HL-60 (cell line): ENCODE data around the gene POM121.
"Not testable (repeated sequence)": the region's sequence is repeated elsewhere in the genome, so short reads cannot be mapped to it uniquely, and the experiment has no call there.

ENCODE experiments used
- CTCF ChIP-seq: IDR thresholded peaks from one replicate; pipeline ENCODE4 v1.5.1; 2011; ENCODE audit warnings: low read length, control low read depth, inconsistent platforms; ENCODE audit not compliant: insufficient read depth
- GABPA ChIP-seq: IDR thresholded peaks from 2 replicates; pipeline ENCODE4 v1.6.1; 2012; ENCODE audit warnings: low read depth
- POLR2AphosphoS5 ChIP-seq: IDR thresholded peaks from 2 replicates; pipeline ENCODE4 v1.6.1; 2012; ENCODE audit warnings: low read depth
- REST ChIP-seq: IDR thresholded peaks from 2 replicates; pipeline ENCODE4 v1.6.1; 2012; ENCODE audit warnings: low read depth; ENCODE audit not compliant: insufficient replicate concordance

- TF ChIP-seq CTCF, POLR2AphosphoS5, REST, GABPA: not testable (repeated sequence)
Measured at GRCh38 chr7:72971505-72971904, 46.6 kb downstream of the POM121 start.
